Right ventricle myocardium inferior (tissue), 1 donor: Measurements from ENCODE around the gene ALG2. TPM values are rescaled to one million over a fixed set of nuclear protein-coding genes. Genes with fewer than 3 reads are reported as not detected.
"Not testable (repeated sequence)": the region's sequence is repeated elsewhere in the genome, so short reads cannot be mapped to it uniquely, and the experiment has no call there.

ENCODE experiments used
- ATAC-seq: fragments of 200-7000 bp; cut with Tn5 transposase; one replicate; pipeline ENCODE4 v1.9.1; 2020; ENCODE audit warnings: mild to moderate bottlenecking, moderate library complexity
- DNase-seq: peaks from one replicate; pipeline ENCODE4 v3.0.0; 2021; ENCODE audit errors: missing footprints
- intact Hi-C: fragments of 100-400 bp; cut with DNase I; formaldehyde crosslinking; loops from one replicate; pipeline ENCODE4 v1.11.0; 2022
- total RNA-seq: library from RNA; stranded (reverse); fragmentation: NEBNext Ultra II Directional; extraction: Animal tissue kit (Norgen Biotek cat#: 25700); gene quantifications from one replicate; pipeline ENCODE4 v1.2.1, GENCODE V29; 2021
- donor health status: DM: no; HTN: yes; CAD: no; lungs with severe emphysema.

The ALG2 gene
- total RNA-seq, 1 donor from 2014 or later, result 13.7 TPM

DNA sequence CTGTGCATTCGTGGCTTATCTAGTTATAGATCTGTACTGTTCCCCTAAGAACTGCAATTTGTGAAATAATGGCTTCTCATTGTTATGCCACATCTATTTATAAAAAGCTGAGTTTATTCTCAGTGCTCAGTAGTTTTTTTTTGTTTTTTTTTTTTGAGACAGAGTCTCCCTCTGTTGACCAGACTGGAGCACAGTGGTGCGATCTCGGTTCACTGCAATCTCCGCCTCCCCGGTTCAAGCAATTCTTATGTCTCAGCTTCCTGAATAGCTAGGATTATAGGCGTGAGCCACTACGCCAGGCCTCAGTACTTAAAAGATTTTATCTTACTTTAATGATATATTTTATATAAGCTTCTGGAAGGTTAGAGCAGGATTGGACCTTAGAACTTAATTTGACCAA lies 19.4 kb upstream of the ALG2 start:
- intact Hi-C loops, result no loop called here
- ATAC-seq, result no peak
- DNase-seq, result no peak

DNA sequence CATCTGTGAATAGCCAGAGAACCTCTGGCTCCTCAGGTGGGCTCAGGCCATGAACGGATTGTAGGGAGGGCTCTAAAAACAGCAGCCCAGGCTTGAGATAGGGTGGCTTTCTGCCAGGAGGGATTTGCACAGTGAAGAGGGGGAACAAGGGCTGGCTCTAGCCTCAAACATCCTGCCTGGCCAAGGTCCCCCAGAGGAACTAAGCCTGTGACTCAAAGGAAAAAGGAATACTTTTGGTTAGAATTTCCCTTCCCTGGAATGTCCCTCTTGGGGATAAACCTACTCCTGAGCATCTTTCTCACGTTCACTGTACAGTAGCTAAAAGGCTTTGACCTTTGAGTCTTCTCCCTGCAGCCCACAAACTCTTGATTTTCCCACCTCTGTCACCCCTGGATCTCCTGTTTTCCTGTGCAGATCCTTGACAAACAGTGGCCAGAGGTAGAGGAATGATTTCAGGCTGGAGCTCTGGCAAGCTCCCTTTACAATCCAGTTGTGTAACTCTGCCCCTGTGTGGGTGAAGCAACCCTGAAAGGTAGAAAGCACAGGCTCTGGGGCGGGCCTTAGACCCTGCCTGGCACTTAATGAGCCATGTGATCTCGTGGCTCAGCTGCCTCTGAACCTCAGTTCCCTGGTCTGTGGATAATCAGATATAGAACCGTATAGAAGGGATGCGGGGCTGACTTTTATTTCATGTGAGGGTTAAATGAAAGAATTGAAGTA lies 17.8 kb upstream of the ALG2 start:
- DNase-seq, result no peak
- ATAC-seq, result peak; percentile 44
- intact Hi-C loops, result no loop called here

DNA sequence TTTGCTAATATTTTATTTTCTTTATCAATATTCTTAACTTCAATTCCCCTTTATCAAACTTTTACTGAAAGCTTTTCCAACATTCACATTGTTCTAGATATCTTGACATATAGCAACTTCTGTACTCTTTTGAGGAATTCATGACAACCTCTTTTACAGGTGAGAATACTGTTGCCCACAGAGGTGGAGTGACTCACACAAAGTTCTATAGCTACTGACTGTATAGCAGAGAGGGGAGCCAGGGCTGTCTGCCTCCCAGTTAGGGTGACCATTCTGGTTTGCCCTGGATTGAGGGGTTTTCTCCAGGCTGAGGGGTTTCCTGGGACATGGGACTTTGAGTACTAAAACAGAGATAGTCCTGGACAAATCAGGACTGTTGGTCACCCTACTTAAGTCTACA lies 16.6 kb upstream of the ALG2 start:
- no peak for DNase-seq
- intact Hi-C loops, result no loop called here
- ATAC-seq, result no peak

DNA sequence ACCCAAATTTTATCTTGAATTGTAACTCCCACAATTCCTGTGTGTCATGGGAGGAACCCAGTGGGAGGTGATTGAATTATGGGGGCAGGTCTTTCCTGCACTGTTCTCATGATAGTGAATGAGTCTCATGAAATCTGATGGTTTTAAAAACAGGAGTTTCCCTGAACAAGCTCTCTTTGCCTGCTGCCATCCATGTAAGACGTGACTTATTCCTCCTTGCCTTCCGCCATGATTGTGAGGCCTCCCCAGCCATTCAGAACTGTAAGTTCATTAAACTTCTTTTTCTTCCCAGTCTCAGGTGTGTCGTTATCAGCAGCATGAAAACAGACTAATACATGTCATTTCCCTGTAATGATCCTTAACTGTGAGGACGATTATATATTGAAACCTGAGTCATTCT lies 16.1 kb upstream of the ALG2 start:
- intact Hi-C loops, ATAC-seq, DNase-seq: not testable (repeated sequence)

DNA sequence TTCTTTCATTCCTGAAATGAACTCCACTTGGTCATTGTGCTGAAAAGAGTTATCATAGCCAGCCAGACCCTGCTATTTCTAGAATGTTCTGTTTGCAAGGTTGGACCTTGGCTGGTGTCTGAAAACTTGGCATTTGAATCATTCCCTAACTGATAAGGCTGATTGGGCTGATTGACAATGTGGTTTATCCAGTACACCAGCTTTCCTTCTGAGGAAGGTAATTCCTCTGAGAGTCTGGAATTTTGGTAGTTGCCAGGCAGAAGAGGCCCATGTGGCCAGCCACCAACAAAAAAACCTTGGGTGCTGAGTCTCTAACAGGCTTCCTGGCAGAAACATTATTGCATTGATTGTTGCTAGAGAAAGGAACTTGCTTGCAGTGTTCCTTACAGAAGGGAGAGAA lies 15.6 kb upstream of the ALG2 start:
- intact Hi-C loops, result no loop called here
- DNase-seq (no peak), ATAC-seq (no peak)

DNA sequence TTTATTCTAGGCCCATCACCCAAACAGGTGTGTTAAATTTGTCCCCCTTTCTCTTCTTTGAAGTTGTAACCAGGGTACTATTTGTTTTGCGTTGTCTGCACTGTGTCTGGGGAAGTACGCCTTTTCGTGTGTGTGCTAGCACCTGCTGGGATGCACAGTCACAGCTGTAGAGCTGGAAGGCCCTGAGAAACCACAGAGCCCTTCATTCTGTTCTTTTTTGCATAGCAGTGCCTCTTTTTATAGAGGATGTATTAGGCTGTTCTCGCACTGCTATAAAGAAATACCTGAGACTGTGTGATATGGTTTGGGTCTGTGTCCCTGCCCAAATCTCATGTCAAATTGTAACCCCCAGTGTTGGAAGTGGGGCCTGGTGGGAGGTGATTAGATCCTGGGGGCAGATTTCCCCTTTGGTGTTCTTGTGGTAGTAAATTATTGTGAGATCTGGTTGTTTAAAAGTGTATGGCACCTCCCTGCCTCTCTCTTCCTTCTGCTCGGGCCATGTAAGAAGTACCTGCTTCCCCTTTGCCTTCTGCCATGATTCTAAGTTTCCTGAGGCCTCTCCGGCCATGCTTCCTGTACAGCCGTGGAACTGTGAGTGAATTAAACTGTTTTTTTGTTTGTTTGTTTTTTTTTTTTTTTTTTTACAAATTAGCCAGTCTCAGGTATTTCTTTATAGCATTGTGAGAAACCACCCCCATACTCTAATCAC lies 14.3 kb upstream of the ALG2 start:
- DNase-seq (no peak), ATAC-seq (no peak)
- intact Hi-C loops, result no loop called here

DNA sequence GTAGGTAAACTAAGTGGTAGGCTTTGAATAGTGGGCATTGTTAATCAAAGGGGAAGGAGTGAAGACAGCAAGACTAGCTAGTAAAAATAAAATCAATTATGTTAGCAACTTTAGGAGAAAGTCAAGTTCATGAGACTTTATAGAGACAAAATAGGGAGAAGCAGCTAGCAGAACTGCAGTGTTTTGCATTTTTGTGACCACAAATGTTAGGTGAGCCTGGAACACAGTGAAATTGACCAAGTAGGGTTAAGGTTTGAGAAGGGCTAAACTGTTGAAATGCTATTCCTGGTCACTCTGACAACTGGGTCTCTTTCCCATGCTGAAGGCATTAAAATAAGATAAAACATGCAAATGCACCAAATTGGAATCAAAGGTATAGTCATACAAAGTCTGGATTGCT lies 13.3 kb upstream of the ALG2 start:
- DNase-seq (no peak), ATAC-seq (no peak)
- intact Hi-C loops, result no loop called here

DNA sequence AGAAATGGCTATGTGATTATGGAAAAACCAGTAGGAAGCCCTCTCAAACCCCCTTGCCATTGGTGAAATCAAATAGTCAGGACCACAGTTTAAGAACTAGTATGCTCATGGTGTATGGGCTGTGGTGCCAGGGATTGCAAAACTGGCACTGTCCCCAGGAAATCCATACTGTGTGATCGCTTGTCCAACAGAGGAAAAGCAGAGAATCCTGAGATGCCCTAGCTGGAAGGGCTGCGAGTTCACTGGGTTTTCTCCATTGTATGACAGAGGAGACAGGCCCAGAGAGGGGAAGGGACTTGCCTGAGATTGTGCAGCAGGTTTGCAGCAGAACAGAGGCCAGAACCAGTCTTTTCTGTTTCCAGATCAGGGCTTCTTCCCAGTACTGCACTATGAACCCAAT lies 12.9 kb upstream of the ALG2 start:
- intact Hi-C loops, result no loop called here
- DNase-seq, result no peak
- ATAC-seq, result peak; percentile 35

DNA sequence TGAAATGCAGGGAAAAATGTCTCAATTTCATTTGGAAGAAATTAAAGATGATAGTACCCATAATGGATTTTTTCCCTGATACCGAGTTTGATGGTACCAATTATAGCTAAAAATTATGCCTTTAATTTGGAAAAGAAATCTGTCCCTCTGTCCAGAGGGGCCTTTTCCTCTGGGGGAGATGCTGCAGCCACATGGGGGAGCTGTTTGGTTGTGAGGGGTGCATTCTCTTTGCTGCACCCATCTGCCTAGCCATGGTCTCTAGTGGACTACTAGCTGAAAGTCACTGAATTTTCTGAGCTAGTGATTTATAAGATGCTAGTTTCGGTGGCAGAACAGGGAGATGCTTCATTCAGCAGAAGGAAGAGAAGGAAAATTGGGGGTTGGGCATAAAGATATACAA lies 10.0 kb upstream of the ALG2 start:
- ATAC-seq (peak; percentile 56), DNase-seq (no peak)
- intact Hi-C loops, result no loop called here

DNA sequence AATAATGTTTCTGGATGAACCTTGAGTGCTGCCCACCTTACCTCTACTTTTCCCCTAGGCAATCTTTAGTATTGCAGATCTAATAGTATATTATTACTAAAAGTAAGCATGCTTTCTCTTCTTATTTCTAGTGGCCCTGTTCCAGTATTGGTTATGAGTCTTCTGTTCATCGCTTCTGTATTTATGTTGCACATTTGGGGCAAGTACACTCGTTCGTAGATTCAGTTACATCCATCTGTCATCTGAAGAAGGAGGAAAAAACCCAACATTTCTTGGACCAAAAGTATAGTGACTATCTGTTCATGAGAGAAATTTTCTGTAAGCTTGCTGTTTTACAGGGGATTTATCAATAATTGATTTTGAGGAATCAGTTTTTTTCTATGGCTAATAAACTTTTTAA lies 8.5 kb upstream of the ALG2 start:
- ATAC-seq (no peak), DNase-seq (no peak)
- intact Hi-C loops, result no loop called here

DNA sequence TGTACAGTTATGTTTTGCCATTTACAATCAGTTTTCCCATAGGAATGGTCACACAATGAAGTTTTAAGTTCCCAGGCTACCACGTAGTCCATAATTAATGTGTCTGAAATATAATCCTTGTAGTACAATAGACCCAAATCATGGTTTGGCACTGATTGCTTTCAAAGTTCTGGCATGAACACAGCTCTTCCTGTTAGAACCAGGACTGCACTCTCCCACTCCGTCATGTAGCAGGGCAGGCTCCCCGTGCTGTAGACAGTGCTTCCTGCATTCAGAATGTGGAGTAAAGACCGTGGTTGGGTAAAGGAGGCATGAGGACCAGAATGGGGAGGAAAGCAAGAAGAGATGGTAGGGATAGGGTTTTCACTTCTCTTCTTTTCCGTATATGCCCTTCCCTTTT lies 4.3 kb upstream of the ALG2 start:
- intact Hi-C loops, result loop anchor here (2.0 to 10.0 kb wide), 2 partner anchors 597 to 679 kb away; partner anchors contain the start of gene STX17
- DNase-seq (no peak), ATAC-seq (no peak)

DNA sequence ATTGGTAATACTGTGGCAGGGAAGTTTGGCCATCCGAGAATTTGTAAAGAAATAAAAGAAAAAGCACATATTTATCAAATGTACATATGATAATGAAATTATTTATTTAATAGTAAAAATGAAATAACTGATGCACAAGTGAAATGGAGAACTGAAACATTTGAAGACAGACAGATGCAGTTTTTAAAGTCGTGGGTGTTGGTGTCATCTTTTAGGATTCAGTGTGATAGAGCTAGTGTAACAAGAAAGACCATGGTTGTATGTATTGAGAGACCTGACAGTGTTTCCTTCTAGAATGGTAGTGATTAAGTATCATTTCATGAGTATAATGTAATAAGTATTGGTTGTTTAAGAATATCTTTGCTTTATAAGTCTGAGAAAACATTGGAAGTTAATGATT lies 2.7 kb upstream of the ALG2 start:
- DNase-seq (no peak), ATAC-seq (no peak)
- intact Hi-C loops, result loop anchor here (10.0 kb wide), 1 partner anchor 680 kb away; the partner anchor contains the start of gene STX17

DNA sequence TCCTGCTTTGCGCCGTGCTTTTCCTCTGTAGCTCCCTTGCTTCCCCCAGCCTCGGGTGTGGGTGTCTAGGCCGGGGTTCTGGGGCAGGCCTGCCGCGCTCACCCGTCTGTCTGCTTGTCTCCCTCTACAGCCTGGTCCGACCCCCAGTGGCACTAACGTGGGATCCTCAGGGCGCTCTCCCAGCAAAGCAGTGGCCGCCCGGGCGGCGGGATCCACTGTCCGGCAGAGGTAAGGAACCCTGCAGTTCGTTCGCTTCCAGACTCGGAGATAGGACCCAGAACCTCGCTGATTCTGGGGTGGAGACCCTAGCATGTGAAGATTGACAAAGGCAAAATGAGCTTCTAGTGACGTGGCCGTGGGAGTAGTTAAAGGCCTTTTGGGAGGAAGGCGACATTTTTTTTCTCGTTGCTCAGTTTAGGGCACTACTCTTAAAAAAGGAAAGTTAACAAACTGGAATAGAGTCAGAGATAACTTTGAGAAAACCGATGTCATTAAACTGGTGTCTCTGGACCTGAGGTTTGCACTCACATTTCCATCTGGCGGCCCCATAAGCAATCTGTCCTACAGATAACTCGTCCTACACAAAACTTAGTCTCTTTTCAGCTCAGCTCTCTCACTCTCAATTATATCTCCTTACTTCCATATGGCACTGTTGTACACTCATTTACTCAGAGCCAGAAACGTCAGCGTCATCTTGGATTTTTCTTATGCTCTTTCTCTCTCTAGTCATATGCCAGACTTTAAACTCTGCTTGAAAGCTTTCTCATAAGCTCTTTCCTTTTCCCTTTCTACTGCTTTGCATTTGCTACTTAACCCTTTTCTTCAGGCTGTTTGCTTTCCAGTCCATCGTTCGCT lies 901 bp upstream of the ALG2 start:
- ATAC-seq, result peak; percentile 18

DNA sequence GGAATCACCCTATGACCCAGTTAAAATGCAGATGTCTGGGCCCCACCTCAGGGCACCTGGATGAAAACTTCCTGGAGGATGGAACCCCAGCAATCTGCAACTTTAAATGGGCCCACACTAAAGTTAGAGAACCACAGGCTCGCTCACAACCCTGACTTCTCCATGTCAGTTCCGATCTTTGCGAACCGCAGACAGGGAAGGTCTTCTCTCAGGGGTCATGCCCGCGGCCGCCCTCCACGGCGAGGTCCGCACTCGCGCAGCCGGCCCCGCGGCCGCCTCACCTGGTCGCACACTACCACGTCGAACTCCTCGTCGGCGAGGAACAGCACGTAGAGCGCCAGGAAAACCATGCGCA lies 499 bp downstream of the ALG2 start:
- intact Hi-C loops, result loop anchor here (10.0 kb wide), 1 partner anchor 684 kb away; the partner anchor contains the start of gene STX17
- DNase-seq (no peak), ATAC-seq (no peak)

More for the DNA sequence above, 901 bp upstream of the ALG2 start:
- intact Hi-C loops, result loop anchor here (2.0 to 10.0 kb wide), 2 partner anchors 36 to 682 kb away; partner anchors contain the start of gene STX17
- DNase-seq, result no peak

DNA sequence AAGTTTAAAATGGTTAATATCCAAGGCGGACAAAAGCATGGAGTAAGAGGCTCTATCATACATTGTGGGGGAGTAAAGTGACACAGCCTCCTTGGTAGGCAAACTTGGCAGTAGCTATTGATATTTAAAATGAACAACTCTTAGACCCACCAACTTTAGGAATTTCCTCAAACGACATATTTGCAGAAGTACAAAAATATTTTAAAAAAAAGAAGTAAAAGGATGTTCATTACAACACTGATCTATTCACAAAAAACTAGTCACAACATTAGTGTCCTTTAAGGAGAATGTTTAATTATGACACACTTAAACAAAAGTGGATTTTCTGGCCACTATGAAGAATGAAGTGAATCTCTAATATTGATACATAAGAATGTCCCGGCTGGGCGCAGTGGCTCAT lies 1.7 kb downstream of the ALG2 start:
- intact Hi-C loops, result loop anchor here (10.0 kb wide), 1 partner anchor 685 kb away; the partner anchor contains the start of gene STX17
- DNase-seq, result no peak
- ATAC-seq, result no peak

DNA sequence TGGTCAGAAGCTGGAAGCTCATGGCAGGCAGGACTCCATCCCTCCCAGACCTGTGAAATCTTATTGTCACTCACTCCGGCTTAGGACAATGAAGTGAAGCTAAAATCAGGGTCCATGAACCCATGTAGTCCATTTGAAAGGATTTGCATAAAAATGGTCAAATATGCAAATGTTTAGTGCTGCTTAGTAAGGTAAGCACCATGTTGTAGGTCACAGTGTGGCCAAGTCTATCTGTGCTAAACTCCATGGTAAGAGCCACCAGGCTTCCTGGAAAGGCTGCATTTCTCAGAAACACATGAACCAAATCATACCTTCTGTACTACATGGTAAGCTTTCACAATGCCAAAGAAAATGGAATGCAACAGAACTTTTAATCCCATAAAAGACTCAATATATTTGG lies 5.7 kb downstream of the ALG2 start:
- intact Hi-C loops, result no loop called here
- no peak for ATAC-seq

DNA sequence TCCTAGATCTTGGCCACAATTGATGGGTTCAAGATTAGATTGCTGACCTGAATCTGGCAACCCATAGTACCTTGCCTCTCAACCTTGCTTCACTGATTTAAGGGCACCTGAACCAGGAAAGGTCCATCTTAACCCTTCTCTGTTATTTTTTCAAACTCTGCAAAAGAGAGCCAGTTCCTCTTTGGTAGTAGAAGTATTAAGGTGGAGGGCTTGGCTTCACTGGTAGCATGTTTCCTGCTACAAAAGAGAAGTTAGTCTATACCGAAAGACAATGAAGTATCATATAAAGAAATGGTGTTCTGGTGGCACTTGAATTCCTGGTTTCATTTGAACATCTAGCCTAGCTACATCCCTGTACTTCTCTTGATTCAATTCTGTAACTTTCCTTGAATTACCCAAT lies 8.5 kb downstream of the ALG2 start:
- ATAC-seq (no peak), DNase-seq (no peak)
- intact Hi-C loops, result no loop called here

More for the DNA sequence above, 5.7 kb downstream of the ALG2 start:
- DNase-seq, result no peak

DNA sequence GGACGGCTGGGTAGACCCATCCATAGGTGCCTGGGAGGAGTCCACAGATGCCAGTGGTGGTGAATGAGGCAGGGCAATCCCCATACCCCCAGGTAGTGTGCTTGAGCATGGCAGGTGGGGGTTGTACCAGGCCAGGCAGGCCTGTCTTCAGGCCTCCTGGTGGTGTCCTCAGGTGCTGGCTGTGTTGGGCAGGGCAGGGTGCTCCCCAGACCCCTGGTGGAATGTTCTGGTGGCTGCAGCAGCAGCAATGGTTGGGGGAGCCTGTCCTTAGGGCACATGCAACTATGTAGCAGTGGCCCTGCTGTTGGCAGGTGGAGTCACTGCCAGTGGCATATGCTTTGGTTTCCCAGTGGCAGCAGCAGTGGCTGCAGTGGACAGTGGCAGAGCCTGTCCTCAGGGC lies 10.0 kb downstream of the ALG2 start:
- no peak for ATAC-seq
- no peak for DNase-seq
- intact Hi-C loops, result no loop called here

DNA sequence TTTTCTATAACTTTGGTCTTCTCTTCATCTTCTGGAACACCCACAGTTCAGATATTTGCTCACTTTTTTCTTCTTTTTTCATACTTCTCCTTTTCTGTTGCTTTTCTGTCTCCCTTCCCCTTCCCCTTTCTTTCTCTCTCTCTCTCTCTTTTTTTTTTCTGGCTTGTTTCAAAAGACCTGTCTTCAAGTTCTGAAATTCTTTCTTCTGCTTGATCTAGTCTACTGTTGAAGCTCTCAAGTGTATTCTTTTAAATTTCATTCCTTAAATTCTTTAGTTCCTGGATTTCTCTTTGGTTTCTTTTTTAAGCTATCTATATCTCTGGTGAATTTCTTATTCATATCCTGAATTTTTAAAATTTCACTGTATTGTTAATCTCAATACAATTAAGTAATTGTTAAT lies 11.2 kb downstream of the ALG2 start:
- ATAC-seq, result no peak
- DNase-seq, result no peak
- intact Hi-C loops, result no loop called here
